Fibroblast of pulmonary artery (primary cell): ENCODE data around the gene UNC5C.

Source experiments
- DNase-seq: peaks from one replicate; pipeline ENCODE4 v3.0.0-alpha.2; 2010; ENCODE audit warnings: low read depth
- H3K4me3 ChIP-seq: replicated peaks from 2 replicates; pipeline ENCODE4 v1.5.1; 2011; ENCODE audit warnings: low read depth, mild to moderate bottlenecking, control low read depth, low read length, moderate library complexity
- TF ChIP-seq, protein P1 (sequence below): IDR thresholded peaks from 2 replicates; pipeline ENCODE4 v1.5.1; 2011; ENCODE audit warnings: mild to moderate bottlenecking, control low read depth, low read length, inconsistent platforms; ENCODE audit errors: missing control alignments

UNC5C gene

DNA sequence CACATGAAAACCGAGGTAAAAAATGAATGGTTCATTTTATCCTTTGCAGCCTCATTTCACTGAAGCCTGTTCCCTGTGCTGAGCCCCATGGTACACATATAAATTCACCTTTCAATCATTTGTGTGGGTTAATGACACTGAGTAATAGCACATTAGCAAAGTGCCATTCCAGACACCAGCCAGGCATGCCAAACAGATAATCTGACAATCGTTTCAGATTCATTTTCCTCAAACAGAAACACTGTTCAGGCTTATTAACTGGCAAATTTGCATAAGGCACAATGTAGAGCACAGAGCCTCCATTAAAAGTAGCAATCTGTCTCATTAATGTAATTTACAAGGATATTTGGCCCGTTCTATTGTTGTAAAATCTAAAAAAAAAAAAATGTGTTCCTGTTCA, 76.2 kb downstream of the UNC5C start:
- TF ChIP-seq, protein P1, sequence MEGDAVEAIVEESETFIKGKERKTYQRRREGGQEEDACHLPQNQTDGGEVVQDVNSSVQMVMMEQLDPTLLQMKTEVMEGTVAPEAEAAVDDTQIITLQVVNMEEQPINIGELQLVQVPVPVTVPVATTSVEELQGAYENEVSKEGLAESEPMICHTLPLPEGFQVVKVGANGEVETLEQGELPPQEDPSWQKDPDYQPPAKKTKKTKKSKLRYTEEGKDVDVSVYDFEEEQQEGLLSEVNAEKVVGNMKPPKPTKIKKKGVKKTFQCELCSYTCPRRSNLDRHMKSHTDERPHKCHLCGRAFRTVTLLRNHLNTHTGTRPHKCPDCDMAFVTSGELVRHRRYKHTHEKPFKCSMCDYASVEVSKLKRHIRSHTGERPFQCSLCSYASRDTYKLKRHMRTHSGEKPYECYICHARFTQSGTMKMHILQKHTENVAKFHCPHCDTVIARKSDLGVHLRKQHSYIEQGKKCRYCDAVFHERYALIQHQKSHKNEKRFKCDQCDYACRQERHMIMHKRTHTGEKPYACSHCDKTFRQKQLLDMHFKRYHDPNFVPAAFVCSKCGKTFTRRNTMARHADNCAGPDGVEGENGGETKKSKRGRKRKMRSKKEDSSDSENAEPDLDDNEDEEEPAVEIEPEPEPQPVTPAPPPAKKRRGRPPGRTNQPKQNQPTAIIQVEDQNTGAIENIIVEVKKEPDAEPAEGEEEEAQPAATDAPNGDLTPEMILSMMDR = no peak

DNA sequence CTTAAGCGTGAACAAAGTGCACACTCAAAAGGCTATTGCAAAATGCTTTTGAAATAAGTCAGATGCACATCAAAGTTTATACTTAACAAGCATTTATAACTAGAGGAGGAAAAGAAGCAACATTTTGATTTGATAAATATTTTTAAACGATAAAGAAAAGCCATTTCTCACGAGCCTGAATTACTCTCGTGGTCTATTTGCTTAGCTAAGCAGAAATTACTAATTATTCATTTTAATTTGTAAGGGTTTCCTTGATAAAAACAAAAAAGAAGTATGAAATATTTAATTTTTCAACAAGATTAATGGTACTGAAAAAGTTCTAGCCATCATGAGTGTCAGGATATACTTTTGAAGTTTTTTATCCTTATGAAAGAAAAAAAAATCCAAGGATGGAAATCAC, 78.2 kb downstream of the UNC5C start:
- DNase-seq = no peak
- H3K4me3 ChIP-seq = no peak overlapping the region
- TF ChIP-seq, protein P1 = no peak

More for the DNA sequence above, 76.2 kb downstream of the UNC5C start:
- no peak overlapping the region for H3K4me3 ChIP-seq
- DNase-seq = no peak

DNA sequence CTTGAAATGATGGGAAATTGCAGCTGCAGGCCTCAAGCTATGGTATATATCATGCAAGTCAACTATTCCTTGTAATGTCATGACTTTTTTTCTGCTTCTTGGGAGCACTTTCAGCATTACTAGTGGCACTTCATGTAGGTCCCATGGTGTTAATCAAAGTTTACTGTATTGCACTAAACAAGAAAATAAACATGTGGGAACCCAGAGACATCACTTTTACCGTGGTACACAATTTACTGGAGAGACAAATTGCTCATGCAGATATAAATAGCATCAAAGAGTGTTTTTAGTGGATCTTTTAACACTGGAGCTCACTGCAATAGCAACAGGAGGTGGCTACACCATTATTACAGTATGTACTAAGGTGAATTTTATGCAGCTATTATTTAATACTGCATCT, 79.2 kb downstream of the UNC5C start:
- H3K4me3 ChIP-seq = no peak overlapping the region
- no peak for DNase-seq
- TF ChIP-seq, protein P1 = no peak

DNA sequence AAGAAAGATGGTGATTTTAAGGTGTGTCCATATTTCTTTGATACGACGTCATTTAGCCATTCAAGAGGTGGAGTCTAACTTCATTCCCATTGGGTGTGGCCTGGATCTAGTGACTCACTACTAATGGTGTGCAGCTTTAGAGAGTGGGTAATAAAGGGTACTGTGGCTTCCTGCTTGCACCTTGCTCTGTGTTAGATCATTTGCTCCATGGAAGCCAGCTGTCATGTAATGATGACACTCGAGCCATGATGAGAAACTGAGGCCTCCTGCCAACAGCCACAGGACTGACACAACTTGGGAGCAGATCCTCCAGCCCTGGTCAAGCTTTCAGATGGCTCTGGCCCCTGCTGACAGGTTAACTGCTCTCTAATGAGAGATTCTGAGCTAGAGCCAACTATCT, 82.0 kb downstream of the UNC5C start:
- TF ChIP-seq, protein P1 = no peak
- DNase-seq = no peak
- no peak overlapping the region for H3K4me3 ChIP-seq

DNA sequence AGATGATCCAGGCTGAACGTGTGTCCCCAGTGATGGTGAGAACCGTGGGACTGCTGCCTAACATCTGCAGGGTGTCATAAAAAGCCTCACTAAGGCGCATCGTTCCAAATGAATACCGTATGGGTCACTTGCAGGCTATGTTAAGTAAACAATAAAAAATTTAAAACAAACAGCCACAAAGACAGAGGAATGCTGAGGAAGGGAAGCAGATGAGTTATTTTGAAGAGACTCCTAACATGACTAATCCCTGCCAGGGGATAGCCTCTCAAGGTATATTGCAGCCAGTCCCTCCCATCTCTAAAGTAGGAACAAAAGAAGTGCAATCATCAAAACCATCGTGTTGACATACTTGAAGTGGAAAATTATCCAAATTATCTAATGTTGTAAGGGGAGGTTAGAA, 83.8 kb downstream of the UNC5C start:
- TF ChIP-seq, protein P1 = no peak
- DNase-seq = no peak
- H3K4me3 ChIP-seq = no peak overlapping the region

DNA sequence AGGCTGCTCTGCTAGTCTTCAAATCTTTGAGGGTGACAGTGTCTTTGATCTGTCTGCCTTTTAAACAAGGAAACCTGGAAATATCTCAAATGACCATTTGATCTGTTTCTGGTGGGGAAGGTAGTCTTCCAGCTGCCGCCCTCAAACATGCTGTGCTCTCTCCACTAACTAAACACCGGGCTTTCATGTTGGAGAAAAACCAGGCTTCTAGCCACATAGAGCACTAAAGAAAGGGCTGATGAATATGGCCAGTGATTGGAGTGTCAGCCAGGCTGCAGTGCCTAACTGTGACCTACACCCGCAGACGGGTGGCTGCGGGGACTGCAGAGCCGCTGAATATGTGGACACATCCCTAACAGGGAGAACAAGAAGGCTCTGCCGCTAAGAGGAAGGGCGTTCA, 85.9 kb downstream of the UNC5C start:
- no peak for DNase-seq
- TF ChIP-seq, protein P1 = no peak
- H3K4me3 ChIP-seq = no peak overlapping the region

DNA sequence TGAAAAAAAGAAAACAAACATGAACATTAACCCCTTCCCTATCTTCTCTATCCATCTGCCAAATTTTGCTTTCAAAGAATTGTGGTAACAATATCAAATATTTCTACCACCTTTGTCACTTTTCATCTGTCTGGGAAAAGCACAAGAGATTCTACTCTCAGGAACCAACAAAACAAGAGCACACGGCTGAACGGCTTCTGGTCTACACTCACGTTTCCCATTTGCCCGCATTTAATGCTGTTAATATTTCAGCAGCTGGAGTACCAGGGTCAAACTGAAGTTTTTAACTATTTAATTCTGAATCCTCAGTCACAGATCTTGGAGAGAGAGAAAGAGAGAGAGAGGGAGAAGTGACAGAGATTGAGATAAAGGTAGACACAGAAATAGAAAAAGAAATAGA, 91.4 kb downstream of the UNC5C start:
- TF ChIP-seq, protein P1 = no peak
- no peak for DNase-seq
- H3K4me3 ChIP-seq = no peak overlapping the region
